H1 (cell line): ENCODE data around the gene TNPO3. TPM values are rescaled to one million over a fixed set of nuclear protein-coding genes. Genes with fewer than 3 reads are reported as not detected.

Experiments used
- CTCF ChIA-PET: fragments of 300-600 bp; sonication (Branson Sonifier 250); formaldehyde crosslinking; loops from one replicate; lab custom pipeline; 2021; ENCODE audit not compliant: partially characterized antibody; lab: Charles Lee
- POLR2A ChIA-PET: fragments of 300-600 bp; sonication (Branson Sonifier 250); formaldehyde crosslinking; loops from one replicate; lab custom pipeline; 2021; ENCODE audit warnings: inconsistent platforms; ENCODE audit not compliant: partially characterized antibody; lab: Charles Lee
- DNase-seq, 2 experiments: peaks; one replicate each; pipeline versions ENCODE4 v3.0.0 to v3.0.0-alpha.2; 2010 to 2022; ENCODE audit warnings: low spot score in 2 of 2, low read depth in 1 of 2, mixed read lengths in 1 of 2
- FAIRE-seq: peaks from 2 replicates; lab custom pipeline; 2011; peaks lifted over from hg19 to GRCh38; lab: Jason Lieb, UNC
- H2AFZ ChIP-seq: 2 replicates; pipeline ENCODE4 v1.8.1; 2012; ENCODE audit warnings: low read length, inconsistent platforms
- H2AK5ac ChIP-seq: 2 replicates; pipeline ENCODE4 v1.6.1; 2013; ENCODE audit warnings: low read depth, low read length
- H2BK120ac ChIP-seq: replicated peaks from 2 replicates; pipeline ENCODE3; 2013; ENCODE audit warnings: low read depth, low read length, inconsistent platforms
- H2BK12ac ChIP-seq: 2 replicates; pipeline ENCODE4 v1.6.1; 2013; ENCODE audit warnings: low read depth, low read length
- H2BK15ac ChIP-seq: 2 replicates; pipeline ENCODE4 v1.6.1; 2013; ENCODE audit warnings: low read length
- H2BK20ac ChIP-seq: 2 replicates; pipeline ENCODE4 v1.6.1; 2013; ENCODE audit warnings: low read length
- H2BK5ac ChIP-seq: 2 replicates; pipeline ENCODE4 v1.6.1; 2013; ENCODE audit warnings: low read depth, low read length
- H3K14ac ChIP-seq: 2 replicates; pipeline ENCODE4 v1.6.1; 2013; ENCODE audit warnings: inconsistent platforms; ENCODE audit not compliant: insufficient read length
- H3K18ac ChIP-seq: 2 replicates; pipeline ENCODE4 v1.6.1; 2013; ENCODE audit warnings: low read length; ENCODE audit errors: extremely low read depth
- H3K23ac ChIP-seq: 2 replicates; pipeline ENCODE4 v1.6.1; 2013; ENCODE audit warnings: inconsistent platforms; ENCODE audit not compliant: insufficient read length
- H3K23me2 ChIP-seq: 2 replicates; pipeline ENCODE4 v1.6.1; 2013; ENCODE audit warnings: low read depth, low read length
- H3K27ac ChIP-seq: 2 replicates; pipeline ENCODE4 v1.6.1; 2011; ENCODE audit warnings: low read depth, low read length, inconsistent platforms
- H3K27me3 ChIP-seq, 4 experiments: replicated peaks in 1 of 4; 1 replicate in 1 of 4; 2 replicates in 3 of 4; pipeline versions ENCODE4 v1.6.1 to v1.8.1; 2011 to 2013; ENCODE audit warnings: low read length in 3 of 4, mild to moderate bottlenecking in 3 of 4, inconsistent platforms in 2 of 4, mixed read lengths in 2 of 4, moderate library complexity in 1 of 4; ENCODE audit not compliant: control insufficient read depth in 3 of 4, insufficient read depth in 3 of 4; ENCODE audit errors: extremely low read depth in 1 of 4
- H3K36me3 ChIP-seq, 4 experiments: 2 replicates each; pipeline versions ENCODE4 v1.6.1 to v1.8.1; 2011 to 2013; ENCODE audit warnings: mild to moderate bottlenecking in 4 of 4, low read length in 3 of 4, moderate library complexity in 2 of 4, control low read depth in 1 of 4, inconsistent platforms in 1 of 4; ENCODE audit not compliant: insufficient read depth in 4 of 4, control insufficient read depth in 2 of 4
- H3K4ac ChIP-seq: replicated peaks from 2 replicates; pipeline ENCODE3; 2013; ENCODE audit warnings: low read length, low read depth, mixed read lengths, inconsistent platforms; ENCODE audit not compliant: insufficient read length
- H3K4me1 ChIP-seq, 4 experiments: replicated peaks in 1 of 4; 1 replicate in 1 of 4; 2 replicates in 3 of 4; pipeline versions ENCODE4 v1.6.1 to v1.8.1; 2011 to 2013; ENCODE audit warnings: low read length in 3 of 4, inconsistent platforms in 2 of 4, mixed read lengths in 1 of 4; ENCODE audit not compliant: insufficient read depth in 4 of 4, control insufficient read depth in 3 of 4
- H3K4me2 ChIP-seq, 2 experiments: 2 replicates each; pipeline versions ENCODE4 v1.6.1 to v1.8.1; 2011 to 2013; ENCODE audit warnings: low read depth in 2 of 2, low read length in 2 of 2, control low read depth in 1 of 2, inconsistent platforms in 1 of 2, mild to moderate bottlenecking in 1 of 2; ENCODE audit not compliant: insufficient read depth in 1 of 2
- H3K4me3 ChIP-seq, 4 experiments: fragments of 200-600, 300-600 bp in 1 of 4; sonication (generic), shearing (Covaris generic), sonication (Bioruptor Twin) in 1 of 4; 2 replicates each; pipeline versions ENCODE4 v1.5.1 to v1.8.1; 2011 to 2016; ENCODE audit warnings: low read length in 4 of 4, low read depth in 3 of 4, control low read depth in 2 of 4, inconsistent platforms in 2 of 4, mild to moderate bottlenecking in 2 of 4, mixed read lengths in 1 of 4, moderate library complexity in 1 of 4; ENCODE audit not compliant: insufficient read depth in 2 of 4; ENCODE audit errors: extremely low read depth in 1 of 4
- H3K56ac ChIP-seq: replicated peaks from 2 replicates; pipeline ENCODE3; 2013; ENCODE audit warnings: low read depth, mild to moderate bottlenecking, mixed read lengths, low read length, inconsistent platforms; ENCODE audit not compliant: insufficient read length
- H3K79me1 ChIP-seq: 2 replicates; pipeline ENCODE4 v1.6.1; 2013; ENCODE audit warnings: low read depth, low read length, control low read depth
- H3K79me2 ChIP-seq, 2 experiments: 2 replicates each; pipeline versions ENCODE4 v1.6.1 to v1.8.1; 2012 to 2013; ENCODE audit warnings: low read length in 2 of 2, mild to moderate bottlenecking in 2 of 2, inconsistent platforms in 1 of 2; ENCODE audit not compliant: insufficient read depth in 2 of 2, control insufficient read depth in 1 of 2
- H3K9ac ChIP-seq, 4 experiments: replicated peaks in 1 of 4; 1 replicate in 1 of 4; 2 replicates in 3 of 4; pipeline versions ENCODE4 v1.6.1 to v1.8.1; 2011 to 2013; ENCODE audit warnings: low read depth in 3 of 4, low read length in 3 of 4, control low read depth in 2 of 4, mild to moderate bottlenecking in 2 of 4, moderate library complexity in 2 of 4, inconsistent platforms in 1 of 4; ENCODE audit errors: extremely low read depth in 1 of 4
- H3K9me3 ChIP-seq, 2 experiments: 2 replicates each; pipeline versions ENCODE4 v1.6.1 to v1.8.1; 2012 to 2013; ENCODE audit warnings: mild to moderate bottlenecking in 2 of 2, moderate library complexity in 2 of 2, control low read depth in 1 of 2, inconsistent platforms in 1 of 2, low read depth in 1 of 2, low read length in 1 of 2, mixed read lengths in 1 of 2; ENCODE audit not compliant: insufficient read depth in 2 of 2
- H4K20me1 ChIP-seq, 2 experiments: replicated peaks in 1 of 2; 2 replicates each; pipeline versions ENCODE3 to v1.8.1; 2011 to 2013; ENCODE audit warnings: inconsistent platforms in 2 of 2, low read length in 2 of 2, mild to moderate bottlenecking in 1 of 2; ENCODE audit not compliant: insufficient read depth in 2 of 2, control insufficient read depth in 1 of 2
- H4K5ac ChIP-seq: 2 replicates; pipeline ENCODE4 v1.6.1; 2013; ENCODE audit warnings: low read length, low read depth, mixed read lengths, inconsistent platforms; ENCODE audit not compliant: insufficient read length
- H4K8ac ChIP-seq: 2 replicates; pipeline ENCODE4 v1.8.0; 2013; ENCODE audit warnings: mild to moderate bottlenecking, moderate library complexity, low read length, inconsistent platforms; ENCODE audit not compliant: insufficient read depth; ENCODE audit errors: extremely low read depth
- H4K91ac ChIP-seq: replicated peaks from 2 replicates; pipeline ENCODE3; 2013; ENCODE audit warnings: low read length, mixed read lengths, inconsistent platforms; ENCODE audit not compliant: insufficient read length
- CBX5 ChIP-seq: fragments of 300-800, 300-1000 bp; sonication (generic); IDR thresholded peaks from 2 replicates; pipeline ENCODE4 v1.7.1; 2016; ENCODE audit warnings: antibody characterized with exemption, low read length, low read depth
- NANOG ChIP-seq: IDR thresholded peaks from 2 replicates; pipeline ENCODE4 v1.6.1; 2011; ENCODE audit warnings: low read length, low read depth, mild to moderate bottlenecking, inconsistent platforms; ENCODE audit not compliant: insufficient read depth, poor library complexity, severe bottlenecking
- RFX5 ChIP-seq: IDR thresholded peaks from 2 replicates; pipeline ENCODE4 v1.6.1; 2011; ENCODE audit warnings: low read depth, low read length, improper control_type of control experiment, borderline replicate concordance
- RNF2 ChIP-seq: fragments of 200-900, 300-1000 bp; sonication (generic); IDR thresholded peaks from 2 replicates; pipeline ENCODE4 v1.7.1; 2016; ENCODE audit warnings: borderline replicate concordance, low read depth, mild to moderate bottlenecking, antibody characterized with exemption, low read length; ENCODE audit not compliant: poor library complexity, severe bottlenecking; ENCODE audit errors: missing control alignments
- WGBS, 2 experiments: shearing (Covaris generic) in 1 of 2; methylation state at CpG; one replicate each; pipeline versions ENCODE4 v1.1.6 to v1.1.7; 2013 to 2015; ENCODE audit warnings: low lambda C conversion rate in 2 of 2, mixed read lengths in 2 of 2, inconsistent platforms in 1 of 2, low coverage in 1 of 2, missing lambda C conversion rate in 1 of 2; ENCODE audit not compliant: insufficient replicate concordance in 2 of 2, insufficient coverage in 1 of 2, insufficient read length in 1 of 2; ENCODE audit errors: extremely low coverage in 1 of 2, missing lambda C conversion rate in 1 of 2; 5-methylcytosine and 5-hydroxymethylcytosine counted together
- polyA plus RNA-seq, 7 experiments: library from polyadenylated mRNA; depleted of rRNA in 3 of 7; stranded (reverse) in 5 of 7; unstranded in 2 of 7; fragments of >200 nt in 5 of 7; fragments of 200-250 nt in 2 of 7; gene quantifications; 1 replicate in 5 of 7; 2 replicates in 1 of 7; 4 replicates in 1 of 7; pipeline versions ENCODE4 v1.2.1 to v1.2.3, GENCODE V29; 2011 to 2013; ENCODE audit warnings: missing spikeins in 2 of 7, mixed read lengths in 2 of 7
- total RNA-seq: library from RNA; stranded (reverse); fragmentation: NEBNext Ultra II Directional; extraction: Animal tissue kit (Norgen Biotek cat#: 25700); gene quantifications from 2 replicates; pipeline ENCODE4 v1.2.1, GENCODE V29; 2021

The TNPO3 gene
- total and polyA plus RNA-seq, 2 of the 8 experiments (the other 6 are each of a cell fraction or from before 2014, with no cell fraction given), result 67.6 to 99.2 TPM

- DNase-seq, result no peak
- no peak overlapping the region for H4K91ac ChIP-seq
- no peaks in the 10 kb centered on the region for H3K4me1 ChIP-seq
- no peak overlapping the region for H3K4me2 ChIP-seq
- no peak overlapping the region for H3K4ac ChIP-seq
- no peak overlapping the region for H4K5ac ChIP-seq
- H2BK15ac ChIP-seq, result no peak overlapping the region
- peaks cover 1% of the 10 kb centered on the region in 2 experiments for H4K20me1 ChIP-seq
- H2BK12ac ChIP-seq, result no peak overlapping the region
- H3K56ac ChIP-seq, result no peak overlapping the region
- 95% methylated on average over 2 of the region's 2 CpGs; no CpG with 5 or more reads in 1 of the 2 experiments for WGBS, 2 experiments
- no peak for FAIRE-seq
- no peak overlapping the region for H2AK5ac ChIP-seq
- no peaks in the 10 kb centered on the region for H3K27me3 ChIP-seq
- no peak overlapping the region for H3K14ac ChIP-seq
- no peak overlapping the region for H3K18ac ChIP-seq
- no peak overlapping the region for H2BK20ac ChIP-seq
- H2AFZ ChIP-seq, result no peak overlapping the region
- no peaks in the 10 kb centered on the region for H3K9me3 ChIP-seq
- no peaks in the 10 kb centered on the region for H3K79me2 ChIP-seq
- H3K27ac ChIP-seq, result no peak overlapping the region
- CTCF ChIA-PET, result interaction anchor here (0.6 to 1.4 kb wide), 4 partner anchors 15 to 19 kb away, joined by 3 to 6 read pairs (median 4); no protein-coding TSS in a partner anchor
- H3K23me2 ChIP-seq, result no peaks in the 10 kb centered on the region
- no peak overlapping the region for H3K23ac ChIP-seq
- H2BK120ac ChIP-seq, result no peak overlapping the region
- H2BK5ac ChIP-seq, result no peak overlapping the region
- peaks cover 5 to 68% (median 18%) of the 10 kb centered on the region in 4 experiments for H3K36me3 ChIP-seq
- no peak overlapping the region for H4K8ac ChIP-seq
- no peak overlapping the region for H3K4me3 ChIP-seq
- H3K9ac ChIP-seq, result no peak overlapping the region
- no peaks in the 10 kb centered on the region for H3K79me1 ChIP-seq
- POLR2A ChIA-PET, result no interaction called here
- no peak for TF ChIP-seq CBX5
- no peak for TF ChIP-seq RNF2
- TF ChIP-seq RFX5, result no peak
- no peak for TF ChIP-seq NANOG
These were observed 61.5 kb downstream of the TNPO3 start for GRCh38 chr7:128993419-128993818.
